Upper lobe of left lung (tissue), 6 donors: ENCODE data around the gene RUNX1. TPM values are rescaled to one million over a fixed set of nuclear protein-coding genes. Genes with fewer than 3 reads are reported as not detected.

Experiments
- ATAC-seq, 2 donors: fragments of 200-7000 bp; cut with Tn5 transposase; one replicate each; pipeline ENCODE4 v1.9.1; 2022; ENCODE audit warnings: mild to moderate bottlenecking in 2 of 2, moderate library complexity in 2 of 2; ENCODE audit not compliant: low FRiP score in 2 of 2
- DNase-seq, 2 donors: peaks; one replicate each; pipeline ENCODE4 v3.0.0-alpha.2; 2019 to 2020
- H3K27ac ChIP-seq, 4 donors: fragments of 200-600 bp; sonication (generic); one replicate each; pipeline ENCODE4 v1.5.1; 2016 to 2019
- H3K27me3 ChIP-seq, 4 donors: fragments of 200-600 bp; sonication (generic); one replicate each; pipeline ENCODE4 v1.5.1; 2017 to 2019
- H3K36me3 ChIP-seq, 4 donors: fragments of 200-600 bp; sonication (generic); one replicate each; pipeline ENCODE4 v1.5.1; 2016 to 2019
- H3K4me1 ChIP-seq, 4 donors: fragments of 200-600 bp; sonication (generic); one replicate each; pipeline ENCODE4 v1.5.1; 2018 to 2019
- H3K4me3 ChIP-seq, 4 donors: fragments of 200-600 bp; sonication (generic); one replicate each; pipeline ENCODE4 v1.5.1; 2017 to 2019; ENCODE audit warnings: mild to moderate bottlenecking in 2 of 4, moderate library complexity in 1 of 4
- H3K9me3 ChIP-seq, 4 donors: fragments of 200-600 bp; sonication (generic); one replicate each; pipeline ENCODE4 v1.5.1; 2018 to 2019
- EP300 ChIP-seq, 4 donors: sonication (generic); formaldehyde crosslinking; IDR thresholded peaks; one replicate each; pipeline ENCODE4 v1.5.1; 2017; ENCODE audit warnings: antibody characterized with exemption in 4 of 4, control low read depth in 2 of 4
- POLR2A ChIP-seq, 4 donors: fragments of 450-650 bp; IDR thresholded peaks; one replicate each; pipeline ENCODE4 v1.5.1; 2016 to 2017; ENCODE audit warnings: antibody characterized with exemption in 4 of 4, mild to moderate bottlenecking in 2 of 4
- POLR2AphosphoS5 ChIP-seq, 2 donors: sonication (generic); formaldehyde crosslinking; IDR thresholded peaks; one replicate each; pipeline ENCODE4 v1.5.1; 2017; ENCODE audit warnings: antibody characterized with exemption in 2 of 2
- WGBS, 2 donors: methylation state at CpG; one replicate each; pipeline ENCODE4 v1.1.5; 2017 to 2018; 5-methylcytosine and 5-hydroxymethylcytosine counted together
- total RNA-seq, 6 donors: library from RNA; depleted of rRNA in 4 of 6; stranded (reverse); fragments of >200 nt in 4 of 6; gene quantifications; one replicate each; pipeline versions ENCODE4 v1.1.0 to v1.2.1, GENCODE V29; 2016 to 2021
- TF ChIP-seq, protein P1 (sequence below), 6 experiments: fragments of 450-650 bp in 4 of 6; fragments of 200-600 bp in 2 of 6; sonication (generic) in 2 of 6; IDR thresholded peaks; one replicate each; pipeline ENCODE4 v1.5.1; 2016 to 2019; ENCODE audit warnings: antibody characterized with exemption in 6 of 6
- donor health status: DM: no; HTN: no; CAD: no; lungs with moderate emphysema.
- donor health status: DM: no; HTN: yes; CAD: no; lungs with severe emphysema.

The RUNX1 gene
- total RNA-seq, 6 donors from 2014 or later = 62.2 to 252 (median 98.2) TPM

DNA sequence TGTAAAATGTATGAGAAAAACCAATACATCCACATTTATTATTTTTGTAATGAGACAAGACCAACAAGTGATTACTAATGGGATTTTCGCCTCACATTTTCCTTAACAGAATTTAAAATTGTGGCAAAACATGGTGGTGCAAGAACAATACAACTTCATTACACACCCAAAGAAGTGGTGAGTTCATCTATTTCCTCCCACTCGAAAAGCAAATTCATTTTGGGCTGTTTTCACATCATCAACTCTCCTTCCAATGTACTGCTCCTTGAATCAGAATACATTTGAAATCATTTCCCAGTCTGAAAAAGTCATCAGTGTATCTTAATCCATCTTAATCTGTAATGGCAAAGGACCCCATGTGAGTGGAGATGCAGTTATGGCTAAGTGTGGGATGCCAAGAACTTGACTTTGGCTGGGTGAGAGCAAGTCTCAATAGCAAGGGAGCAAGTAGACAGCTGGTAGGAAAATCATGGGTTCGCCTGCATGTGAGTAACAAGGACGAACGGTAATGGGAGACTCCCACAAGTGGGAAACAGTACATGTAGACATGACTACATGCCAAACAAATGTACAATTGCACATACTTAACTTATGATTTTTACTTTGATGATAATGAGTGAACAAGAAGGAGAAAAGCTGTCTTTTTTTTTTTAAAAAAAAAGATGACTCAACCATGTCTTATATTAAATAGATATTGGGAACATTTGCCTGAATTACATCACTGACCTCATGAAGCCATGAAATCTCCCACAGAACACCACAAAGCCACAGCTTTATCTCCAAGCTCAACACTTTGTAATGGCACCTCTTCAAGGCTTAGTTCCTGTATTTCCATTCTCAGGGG, 46.0 kb downstream of the RUNX1 start:
- ATAC-seq = peak in 1 of 2 donors; percentile 86
- H3K9me3 ChIP-seq = no peaks in the 10 kb centered on the region
- WGBS, 2 donors = 76 to 77% methylated on average over 5 of the region's 5 CpGs
- H3K27me3 ChIP-seq = no peaks in the 10 kb centered on the region
- no peak overlapping the region for H3K4me3 ChIP-seq
- H3K27ac ChIP-seq = no peak overlapping the region
- H3K36me3 ChIP-seq = no peaks in the 10 kb centered on the region
- no peak for TF ChIP-seq POLR2A (IDR thresholded peaks at IDR 0.05)
- peak in 1 of 2 donors; percentile 50 for TF ChIP-seq POLR2AphosphoS5 (IDR thresholded peaks at IDR 0.05)
- no peak for DNase-seq
- H3K4me1 ChIP-seq = peaks cover 0 to 6% (median 3%) of the 10 kb centered on the region in 4 donors

DNA sequence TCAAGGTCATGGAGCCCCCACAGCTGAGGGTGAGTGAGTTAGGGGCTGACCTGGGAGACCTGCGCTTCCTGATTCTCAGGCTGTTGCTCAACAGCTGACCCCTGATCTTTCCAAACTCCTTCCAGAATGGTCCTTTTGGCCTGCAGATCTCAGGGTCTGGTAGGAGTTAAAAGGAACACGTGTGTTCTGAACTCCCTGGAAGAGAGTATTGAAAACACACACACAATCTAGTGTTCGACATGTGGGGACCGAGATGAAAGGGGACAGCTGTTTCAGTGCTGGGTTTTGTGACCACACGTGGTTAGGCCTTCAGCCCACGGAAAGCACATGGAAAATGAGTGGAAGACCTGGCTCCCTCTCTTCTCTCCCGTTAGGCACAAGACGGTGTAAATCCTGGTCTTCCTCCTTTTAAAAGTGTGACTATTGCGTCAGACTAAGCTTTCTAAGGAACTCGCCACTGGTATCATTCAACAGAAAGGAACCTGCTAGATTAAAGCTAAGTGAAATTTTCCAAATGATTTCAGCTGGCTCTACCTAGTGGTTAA, 49.6 kb downstream of the RUNX1 start:
- ATAC-seq (no peak), DNase-seq (no peak)
- WGBS, 2 donors = 66 to 74% methylated on average over 9 to 10 of the region's 10 CpGs
- TF ChIP-seq EP300 (IDR thresholded peaks at IDR 0.05) (no peak), POLR2A (IDR thresholded peaks at IDR 0.05) (no peak), POLR2AphosphoS5 (IDR thresholded peaks at IDR 0.05) (no peak)
- TF ChIP-seq, protein P1, sequence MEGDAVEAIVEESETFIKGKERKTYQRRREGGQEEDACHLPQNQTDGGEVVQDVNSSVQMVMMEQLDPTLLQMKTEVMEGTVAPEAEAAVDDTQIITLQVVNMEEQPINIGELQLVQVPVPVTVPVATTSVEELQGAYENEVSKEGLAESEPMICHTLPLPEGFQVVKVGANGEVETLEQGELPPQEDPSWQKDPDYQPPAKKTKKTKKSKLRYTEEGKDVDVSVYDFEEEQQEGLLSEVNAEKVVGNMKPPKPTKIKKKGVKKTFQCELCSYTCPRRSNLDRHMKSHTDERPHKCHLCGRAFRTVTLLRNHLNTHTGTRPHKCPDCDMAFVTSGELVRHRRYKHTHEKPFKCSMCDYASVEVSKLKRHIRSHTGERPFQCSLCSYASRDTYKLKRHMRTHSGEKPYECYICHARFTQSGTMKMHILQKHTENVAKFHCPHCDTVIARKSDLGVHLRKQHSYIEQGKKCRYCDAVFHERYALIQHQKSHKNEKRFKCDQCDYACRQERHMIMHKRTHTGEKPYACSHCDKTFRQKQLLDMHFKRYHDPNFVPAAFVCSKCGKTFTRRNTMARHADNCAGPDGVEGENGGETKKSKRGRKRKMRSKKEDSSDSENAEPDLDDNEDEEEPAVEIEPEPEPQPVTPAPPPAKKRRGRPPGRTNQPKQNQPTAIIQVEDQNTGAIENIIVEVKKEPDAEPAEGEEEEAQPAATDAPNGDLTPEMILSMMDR (IDR thresholded peaks at IDR 0.05) = no peak
- peaks cover under 1 to 14% (median 12%) of the 10 kb centered on the region in 4 donors for H3K4me1 ChIP-seq
- no peak overlapping the region for H3K4me3 ChIP-seq
- no peaks in the 10 kb centered on the region for H3K9me3 ChIP-seq
- no peaks in the 10 kb centered on the region for H3K27me3 ChIP-seq
- H3K36me3 ChIP-seq = no peaks in the 10 kb centered on the region
- peak overlapping the region in 3 of 4 donors; percentile 3 to 39 (median 30) for H3K27ac ChIP-seq

DNA sequence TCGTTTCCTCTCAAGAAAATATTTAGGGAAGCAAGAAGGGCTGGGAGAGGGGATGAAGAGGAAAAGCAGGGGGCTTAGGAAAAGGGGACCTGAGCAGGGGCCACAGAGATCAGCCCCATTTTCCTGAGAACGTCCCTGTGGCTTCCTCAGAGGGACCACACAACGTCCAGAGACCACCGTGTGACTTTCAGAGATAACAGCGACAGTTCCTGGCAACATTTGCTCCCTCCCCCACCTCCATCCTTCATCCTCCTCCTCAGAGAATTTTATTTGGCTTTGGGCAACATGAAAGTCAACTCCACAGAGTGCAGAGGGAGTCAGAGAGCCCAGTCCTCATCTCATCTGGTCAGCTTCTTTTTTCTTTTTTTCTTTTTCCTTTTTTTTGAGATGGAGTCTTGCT, 50.9 kb downstream of the RUNX1 start:
- TF ChIP-seq, protein P1 (IDR thresholded peaks at IDR 0.05) = no peak
- no peak for TF ChIP-seq POLR2A (IDR thresholded peaks at IDR 0.05)
- DNase-seq = no peak
- no peak overlapping the region for H3K4me3 ChIP-seq
- ATAC-seq = no peak
- H3K36me3 ChIP-seq = no peaks in the 10 kb centered on the region
- H3K27me3 ChIP-seq = no peaks in the 10 kb centered on the region
- peak overlapping the region in 1 of 4 donors; percentile 7 for H3K27ac ChIP-seq
- peaks cover 3 to 14% (median 12%) of the 10 kb centered on the region in 4 donors for H3K4me1 ChIP-seq
- 61 to 68% methylated on average over 5 of the region's 5 CpGs for WGBS, 2 donors
- no peaks in the 10 kb centered on the region for H3K9me3 ChIP-seq

DNA sequence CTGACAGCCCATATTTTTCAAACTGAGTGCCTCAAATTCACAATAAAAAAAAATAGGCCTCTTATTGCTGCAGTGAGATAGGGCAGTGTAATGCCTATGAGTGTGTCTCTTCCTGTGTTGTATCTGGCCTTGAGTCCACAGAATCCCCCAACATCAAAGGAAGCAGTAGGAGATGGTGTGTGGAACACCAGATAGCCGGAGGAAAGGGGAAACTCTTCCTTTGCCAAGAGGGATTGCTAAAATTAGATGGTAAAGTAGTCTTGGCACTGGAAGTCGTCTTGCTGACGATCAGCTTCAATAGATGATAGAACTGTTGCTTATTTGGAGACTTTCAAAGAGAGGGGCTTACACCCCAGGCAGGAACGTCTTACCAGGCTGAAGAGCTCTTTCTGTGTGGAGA, 51.8 kb downstream of the RUNX1 start:
- whole genome bisulfite sequencing, 2 donors = 44 to 54% methylated on average over 4 of the region's 4 CpGs
- H3K4me3 ChIP-seq = no peak overlapping the region
- no peak for ATAC-seq
- no peaks in the 10 kb centered on the region for H3K36me3 ChIP-seq
- no peaks in the 10 kb centered on the region for H3K9me3 ChIP-seq
- peaks cover 3 to 14% (median 12%) of the 10 kb centered on the region in 4 donors for H3K4me1 ChIP-seq
- no peak for DNase-seq
- H3K27ac ChIP-seq = peak overlapping the region in 1 of 4 donors; percentile 7
- TF ChIP-seq EP300 (IDR thresholded peaks at IDR 0.05) (no peak), POLR2AphosphoS5 (IDR thresholded peaks at IDR 0.05) (no peak), POLR2A (IDR thresholded peaks at IDR 0.05) (no peak)
- TF ChIP-seq, protein P1 (IDR thresholded peaks at IDR 0.05) = no peak
- no peaks in the 10 kb centered on the region for H3K27me3 ChIP-seq

DNA sequence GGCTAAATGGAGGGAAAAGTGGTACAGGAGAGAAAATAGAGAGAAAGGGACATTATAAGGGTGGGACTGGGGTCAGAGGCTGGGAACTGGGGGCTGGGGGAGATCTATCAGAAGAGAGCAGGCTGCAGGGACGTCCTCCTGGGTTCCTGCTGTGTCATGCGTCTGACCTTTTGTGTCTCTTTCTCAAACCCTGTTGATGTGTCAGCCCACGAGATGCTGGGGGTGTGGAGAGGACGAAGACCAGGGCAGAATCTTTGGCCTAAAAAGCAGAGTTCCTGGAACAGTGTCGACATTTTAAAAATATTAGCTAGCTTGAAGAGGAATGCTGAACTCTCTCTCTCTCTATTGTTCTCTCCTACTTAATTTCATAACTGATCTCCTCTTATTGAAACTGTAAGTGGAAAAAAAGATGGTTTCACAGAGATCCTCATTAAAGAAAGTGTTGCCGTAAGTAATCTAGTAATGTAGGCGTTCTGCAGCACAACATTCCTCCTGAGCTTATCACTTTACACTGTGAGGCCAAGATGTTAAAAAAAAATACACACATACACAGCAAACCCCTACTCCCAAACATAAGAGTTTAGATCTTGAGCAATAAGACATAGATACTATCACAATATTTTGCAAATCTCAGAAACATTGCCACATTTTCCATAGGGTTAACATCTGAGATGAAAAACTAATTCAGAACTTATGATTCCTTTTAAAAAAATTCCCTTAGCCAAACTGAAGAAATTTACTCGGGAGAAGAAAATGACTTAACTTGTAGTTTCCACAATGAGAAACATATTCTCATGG, 52.6 kb downstream of the RUNX1 start:
- Histone ChIP-seq H3K4me1 (peaks cover 3 to 14% (median 12%) of the 10 kb centered on the region in 4 donors), H3K4me3 (no peak overlapping the region), H3K27me3 (no peaks in the 10 kb centered on the region), H3K9me3 (no peaks in the 10 kb centered on the region), H3K27ac (peak overlapping the region in 3 of 4 donors; percentile 32 to 52 (median 46)), H3K36me3 (no peaks in the 10 kb centered on the region)
- 57 to 71% methylated on average over 8 of the region's 8 CpGs for WGBS, 2 donors
- DNase-seq = peak in 1 of 2 donors; percentile 63
- ATAC-seq = peak; percentile 65 to 72
- TF ChIP-seq POLR2AphosphoS5 (IDR thresholded peaks at IDR 0.05) (peak; percentile 40 to 65), EP300 (IDR thresholded peaks at IDR 0.05) (peak in 2 of 4 donors; percentile 43 to 78), POLR2A (IDR thresholded peaks at IDR 0.05) (no peak)
- TF ChIP-seq, protein P1 (IDR thresholded peaks at IDR 0.05) = no peak
